Measurements from ENCODE around the gene EVI5. TPM values are rescaled to one million over a fixed set of nuclear protein-coding genes. Genes with fewer than 3 reads are reported as not detected.

The EVI5 gene
- total RNA-seq, 4 donors from 2014 or later, result 24.9 to 47.8 (median 28.5) TPM

GRCh38 chr1:92791487-92792066 is 6.7 kb upstream of the EVI5 start:
- no peak for TF ChIP-seq CTCF (IDR thresholded peaks at IDR 0.05; ENCODE audit: low read depth)

- no peak for TF ChIP-seq CTCF (IDR thresholded peaks at IDR 0.05; ENCODE audit: low read depth)
Observed at GRCh38 chr1:92790867-92791266, 6.0 kb upstream of the EVI5 start.

GRCh38 chr1:92790081-92790480 is 5.2 kb upstream of the EVI5 start:
- TF ChIP-seq CTCF (IDR thresholded peaks at IDR 0.05; ENCODE audit: low read depth), result no peak

GRCh38 chr1:92786111-92786901 is 1.4 kb upstream of the EVI5 start:
- TF ChIP-seq CTCF (IDR thresholded peaks at IDR 0.05; ENCODE audit: low read depth), result no peak

GRCh38 chr1:92784021-92784638 is 778 bp downstream of the EVI5 start:
- TF ChIP-seq CTCF (IDR thresholded peaks at IDR 0.05; ENCODE audit: low read depth), result no peak

- no peak for TF ChIP-seq CTCF (IDR thresholded peaks at IDR 0.05; ENCODE audit: low read depth)
Observed at GRCh38 chr1:92778376-92778775, 6.5 kb downstream of the EVI5 start.

GRCh38 chr1:92774407-92774806 is 10.5 kb downstream of the EVI5 start:
- TF ChIP-seq CTCF (IDR thresholded peaks at IDR 0.05; ENCODE audit: low read depth), result no peak

Data from subcutaneous adipose tissue (tissue), 4 donors.